Measurements from ENCODE around the gene LAMB3. TPM values are rescaled to one million over a fixed set of nuclear protein-coding genes. Genes with fewer than 3 reads are reported as not detected.

LAMB3 gene
- total RNA-seq, 1 experiment from 2014 or later, result 0.28 TPM

- no peaks in the 10 kb centered on the region for H3K9me3 ChIP-seq (ENCODE audit: control insufficient read depth, low read depth, low read length)
- no peak overlapping the region for H3K9ac ChIP-seq (ENCODE audit: extremely low read depth, insufficient read length, low read length)
- no peaks in the 10 kb centered on the region; a peak in 1 of 5 replicates for H3K9me3 Mint-ChIP-seq
- H2BK20ac ChIP-seq (ENCODE audit: low read depth, low read length, poor library complexity, severe bottlenecking), result no peak overlapping the region
- no peak overlapping the region for H2BK12ac ChIP-seq (ENCODE audit: insufficient read length, low read depth, low read length)
- H3K23ac ChIP-seq (ENCODE audit: insufficient read length, low read depth, low read length), result no peak overlapping the region
- H2BK5ac ChIP-seq (ENCODE audit: insufficient read length, low read length), result no peak overlapping the region
- H3K4me1 ChIP-seq (ENCODE audit: insufficient read depth, low read length), result no peaks in the 10 kb centered on the region
- H3K27ac ChIP-seq (ENCODE audit: insufficient read length, low read depth, low read length), result no peak overlapping the region
- no CpG with 5 or more reads among the region's 5 CpGs for WGBS (ENCODE audit: extremely low coverage, insufficient read length, low lambda C conversion rate)
- no peak for TF ChIP-seq CTCF (conservative IDR thresholded peaks at IDR 0.05)
- no peak overlapping the region for H2BK15ac ChIP-seq (ENCODE audit: low read depth, low read length)
- H4K5ac ChIP-seq (ENCODE audit: insufficient read length, low read depth, low read length), result no peak overlapping the region
- H3T11ph ChIP-seq (ENCODE audit: low read length), result no peak overlapping the region
- H3K27ac Mint-ChIP-seq, result no peak overlapping the region
- no peak overlapping the region for H4K8ac ChIP-seq (replicated peaks; ENCODE audit: insufficient read length, low read depth, low read length)
- no peak overlapping the region for H3K56ac ChIP-seq (ENCODE audit: insufficient read length, low read depth, low read length)
- H3K4me3 Mint-ChIP-seq, result no peak overlapping the region
- H3K23me2 ChIP-seq (ENCODE audit: insufficient read length, low read depth, low read length, poor library complexity, severe bottlenecking), result no peaks in the 10 kb centered on the region
- no peak overlapping the region for H3K18ac ChIP-seq (ENCODE audit: insufficient read length, low read depth, low read length)
- H4K91ac ChIP-seq (ENCODE audit: insufficient read length, low read depth, low read length), result no peak overlapping the region
- H3K14ac ChIP-seq (ENCODE audit: insufficient read depth, low read length), result no peak overlapping the region
- H3K4ac ChIP-seq (ENCODE audit: low read depth, low read length), result no peak overlapping the region
- no peaks in the 10 kb centered on the region for H3K79me1 ChIP-seq (ENCODE audit: insufficient read depth, low read depth, low read length, poor library complexity, severe bottlenecking)
- H3K27me3 ChIP-seq (ENCODE audit: insufficient read depth, low read length), result no peaks in the 10 kb centered on the region
- no peaks in the 10 kb centered on the region for H3K79me2 ChIP-seq (ENCODE audit: insufficient read depth, low read length)
- no peak overlapping the region for H2BK120ac ChIP-seq (ENCODE audit: low read depth, low read length, poor library complexity, severe bottlenecking)
- peaks cover 6 to 10% of the 10 kb centered on the region in 2 experiments for H3K4me1 Mint-ChIP-seq
- no peaks in the 10 kb centered on the region for H4K20me1 ChIP-seq (ENCODE audit: control insufficient read depth, insufficient read depth, insufficient read length)
- H3K36me3 Mint-ChIP-seq (ENCODE audit: insufficient read depth in 1 of 3, low read depth in 3 of 3), result no peaks in the 10 kb centered on the region; a peak in 3 of 7 replicates
- H2AK5ac ChIP-seq (ENCODE audit: insufficient read length, low read length), result no peak overlapping the region
- H2AFZ ChIP-seq (ENCODE audit: low read length), result no peak overlapping the region
- H3K27me3 Mint-ChIP-seq (ENCODE audit: low read depth), result peaks cover 7% of the 10 kb centered on the region
- no peak for DNase-seq
- no peak overlapping the region for H3K4me2 ChIP-seq (ENCODE audit: insufficient read depth, insufficient read length, low read length)
Measured at GRCh38 chr1:209616366-209617046, 35.7 kb downstream of the LAMB3 start.
